Common myeloid progenitor, CD34-positive (primary cell): Measurements from ENCODE around the gene COL5A2.

ENCODE experiments used
- CTCF ChIA-PET: fragments of 350-600 bp; sonication (Branson Sonifier 250); formaldehyde crosslinking; loops from one replicate; lab custom pipeline; 2021; ENCODE audit warnings: antibody characterized with exemption; lab: Charles Lee
- POLR2A ChIA-PET: fragments of 350-600 bp; sonication (Branson Sonifier 250); formaldehyde crosslinking; loops from one replicate; lab custom pipeline; 2021; ENCODE audit warnings: antibody characterized with exemption; lab: Charles Lee
- DNase-seq, 3 donors: peaks; one replicate each; pipeline versions ENCODE4 v3.0.0 to v3.0.0-alpha.2; 2013
- H3K27ac ChIP-seq, 2 experiments: 1 replicate in 1 of 2; 2 replicates in 1 of 2; pipeline ENCODE4 v1.7.0; 2013; ENCODE audit warnings: inconsistent platforms in 2 of 2, low read length in 2 of 2, mild to moderate bottlenecking in 2 of 2, low read depth in 1 of 2, moderate library complexity in 1 of 2; ENCODE audit not compliant: severe bottlenecking in 2 of 2, insufficient read depth in 1 of 2, poor library complexity in 1 of 2
- H3K27me3 ChIP-seq, 5 experiments: replicated peaks in 2 of 5; 1 replicate in 3 of 5; 2 replicates in 2 of 5; pipeline versions ENCODE4 v1.6.1 to v1.7.0; 2013; ENCODE audit warnings: low read length in 4 of 5, mild to moderate bottlenecking in 2 of 5, moderate library complexity in 2 of 5, inconsistent platforms in 1 of 5; ENCODE audit not compliant: insufficient read depth in 5 of 5, control insufficient read depth in 4 of 5
- H3K36me3 ChIP-seq, 4 experiments: 1 replicate in 2 of 4; 2 replicates in 2 of 4; pipeline versions ENCODE4 v1.6.1 to v1.7.0; 2013; ENCODE audit warnings: low read length in 3 of 4, control low read depth in 1 of 4, mild to moderate bottlenecking in 1 of 4; ENCODE audit not compliant: control insufficient read depth in 4 of 4, insufficient read depth in 4 of 4
- H3K4me1 ChIP-seq, 4 experiments: 1 replicate in 3 of 4; 2 replicates in 1 of 4; pipeline versions ENCODE4 v1.6.1 to v1.7.1; 2013; ENCODE audit warnings: low read length in 3 of 4, mild to moderate bottlenecking in 3 of 4, control low read depth in 1 of 4, inconsistent platforms in 1 of 4, moderate library complexity in 1 of 4; ENCODE audit not compliant: control insufficient read depth in 4 of 4, insufficient read depth in 4 of 4; ENCODE audit errors: control extremely low read depth in 1 of 4
- H3K4me3 ChIP-seq, 7 experiments: 1 replicate in 4 of 7; 2 replicates in 3 of 7; pipeline versions ENCODE4 v1.5.1 to v1.7.0; 2013; ENCODE audit warnings: mild to moderate bottlenecking in 7 of 7, low read length in 6 of 7, moderate library complexity in 6 of 7, inconsistent platforms in 2 of 7, low read depth in 2 of 7, control low read depth in 1 of 7; ENCODE audit not compliant: insufficient read depth in 4 of 7, control insufficient read depth in 1 of 7; ENCODE audit errors: extremely low read depth in 1 of 7
- H3K9me3 ChIP-seq, 5 experiments: 1 replicate in 4 of 5; 2 replicates in 1 of 5; pipeline versions ENCODE4 v1.6.1 to v1.7.1; 2013; ENCODE audit warnings: low read length in 4 of 5, mild to moderate bottlenecking in 2 of 5, inconsistent platforms in 1 of 5, low read depth in 1 of 5, moderate library complexity in 1 of 5; ENCODE audit not compliant: control insufficient read depth in 4 of 5, insufficient read depth in 2 of 5; ENCODE audit errors: control extremely low read depth in 1 of 5
- WGBS: methylation state at CpG from one replicate; pipeline ENCODE4 v1.1.5; 2013; ENCODE audit not compliant: insufficient coverage; 5-methylcytosine and 5-hydroxymethylcytosine counted together

The COL5A2 gene

DNA sequence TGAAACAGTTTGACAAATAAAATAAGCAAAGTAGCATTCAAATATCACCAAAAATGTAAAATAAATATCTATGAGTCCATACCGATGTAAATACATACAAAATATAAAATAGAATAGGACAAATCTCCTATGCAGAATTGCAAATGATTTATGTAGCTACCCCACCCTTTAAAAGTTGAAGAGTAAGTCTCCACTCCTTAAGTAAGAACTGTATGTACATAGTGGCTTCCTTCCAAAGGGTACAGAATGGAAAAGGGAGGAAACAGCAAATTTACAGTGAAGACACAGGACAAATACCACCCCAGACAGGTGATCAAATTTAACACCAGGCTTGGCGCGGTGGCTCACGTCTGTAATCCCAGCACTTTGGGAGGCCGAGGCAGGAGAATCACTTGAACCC lies 40.8 kb downstream of the COL5A2 start:
- WGBS, result 100% methylated on average over 4 of the region's 5 CpGs
- H3K4me3 ChIP-seq, result no peak overlapping the region
- no peaks in the 10 kb centered on the region for H3K4me1 ChIP-seq
- no peak overlapping the region for H3K27ac ChIP-seq
- ChIA-PET CTCF (interaction anchor here (0.6 kb wide), 1 partner anchor 430 kb away, joined by 3 read pairs; no protein-coding TSS in a partner anchor), POLR2A (no interaction called here)
- no peak for DNase-seq
- no peaks in the 10 kb centered on the region for H3K36me3 ChIP-seq
- H3K9me3 ChIP-seq, result no peaks in the 10 kb centered on the region
- no peaks in the 10 kb centered on the region for H3K27me3 ChIP-seq

DNA sequence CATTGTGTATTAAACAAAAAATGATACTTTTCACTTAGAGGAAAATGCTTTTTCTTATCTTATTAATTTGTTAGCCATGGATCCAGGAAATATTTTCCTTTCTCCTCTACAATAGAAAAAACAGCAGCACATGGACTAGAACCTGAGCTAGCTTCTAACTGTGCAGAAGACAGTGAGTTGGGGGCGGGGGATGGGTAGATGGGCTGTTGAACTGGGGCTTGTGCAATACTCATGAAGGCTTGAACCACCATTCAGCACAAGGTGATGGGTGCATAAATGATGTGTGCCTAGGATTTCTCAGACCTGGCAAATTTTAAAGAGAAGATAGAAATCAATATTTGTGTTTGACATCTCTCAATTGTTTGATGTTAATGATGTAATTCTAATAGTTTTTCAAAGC lies 42.0 kb downstream of the COL5A2 start:
- Histone ChIP-seq H3K4me3 (no peak overlapping the region), H3K27me3 (no peaks in the 10 kb centered on the region), H3K36me3 (no peaks in the 10 kb centered on the region), H3K9me3 (no peaks in the 10 kb centered on the region), H3K27ac (no peak overlapping the region), H3K4me1 (no peaks in the 10 kb centered on the region)
- WGBS, result 100% methylated on average over 1 of the region's 1 CpG
- ChIA-PET POLR2A (no interaction called here), CTCF (no interaction called here)
- DNase-seq, result no peak

DNA sequence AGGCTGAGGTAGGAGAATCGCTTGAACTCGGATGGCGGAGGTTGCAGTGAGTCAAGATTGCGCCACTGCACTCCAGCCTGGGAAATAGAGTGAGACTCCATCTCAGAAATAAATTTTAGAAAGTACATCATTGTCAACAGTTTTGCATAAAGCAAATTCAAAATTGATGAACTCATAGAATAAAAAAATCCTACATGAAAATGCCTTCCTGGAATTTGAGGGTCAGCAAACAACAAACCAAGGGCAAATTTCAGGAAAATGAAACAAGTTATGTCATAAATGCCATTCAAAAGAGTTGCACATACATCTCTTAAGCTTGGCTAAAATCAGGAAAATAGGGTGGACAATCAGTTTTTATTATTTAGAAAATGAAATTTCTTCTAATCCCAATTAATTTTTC lies 45.1 kb downstream of the COL5A2 start:
- ChIA-PET CTCF (interaction anchor here (0.8 to 1.9 kb wide), 2 partner anchors 9 to 17 kb away, joined by 3 to 9 read pairs; no protein-coding TSS in a partner anchor), POLR2A (interaction anchor here (0.6 to 0.7 kb wide), 2 partner anchors 45 to 46 kb away, joined by 3 to 4 read pairs; partner anchors contain the start of gene COL5A2)
- Histone ChIP-seq H3K27ac (no peak overlapping the region), H3K4me1 (no peaks in the 10 kb centered on the region), H3K27me3 (no peaks in the 10 kb centered on the region), H3K9me3 (no peaks in the 10 kb centered on the region), H3K36me3 (no peaks in the 10 kb centered on the region), H3K4me3 (no peak overlapping the region)
- no peak for DNase-seq
- 50% methylated on average over 2 of the region's 4 CpGs for WGBS

DNA sequence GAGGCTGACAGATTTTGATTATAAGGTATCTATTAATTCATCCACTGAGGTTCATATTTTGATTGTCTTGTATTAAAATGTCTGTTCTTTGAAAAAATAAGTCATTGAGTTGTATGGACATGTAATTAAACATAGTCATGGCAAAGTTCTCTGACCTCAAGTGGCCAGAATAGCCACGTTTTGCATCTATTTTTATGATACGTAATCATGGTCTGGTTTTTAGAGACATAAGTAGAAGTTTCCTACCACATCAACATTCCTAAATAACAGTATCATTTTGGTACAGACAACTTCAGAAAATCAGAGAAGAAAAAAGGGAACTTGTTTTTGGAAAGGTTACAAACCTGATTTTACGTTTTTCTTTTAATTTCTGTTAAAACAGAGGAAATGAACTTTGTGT lies 47.6 kb downstream of the COL5A2 start:
- Histone ChIP-seq H3K36me3 (no peaks in the 10 kb centered on the region), H3K9me3 (no peaks in the 10 kb centered on the region), H3K4me3 (no peak overlapping the region), H3K27ac (no peak overlapping the region), H3K4me1 (no peaks in the 10 kb centered on the region), H3K27me3 (no peaks in the 10 kb centered on the region)
- CTCF ChIA-PET, result interaction anchor here (1.1 to 1.9 kb wide), 2 partner anchors 10 to 38 kb away, joined by 5 to 8 read pairs; no protein-coding TSS in a partner anchor
- POLR2A ChIA-PET, result no interaction called here
- no peak for DNase-seq
- WGBS, result no CpG with 5 or more reads among the region's 3 CpGs

DNA sequence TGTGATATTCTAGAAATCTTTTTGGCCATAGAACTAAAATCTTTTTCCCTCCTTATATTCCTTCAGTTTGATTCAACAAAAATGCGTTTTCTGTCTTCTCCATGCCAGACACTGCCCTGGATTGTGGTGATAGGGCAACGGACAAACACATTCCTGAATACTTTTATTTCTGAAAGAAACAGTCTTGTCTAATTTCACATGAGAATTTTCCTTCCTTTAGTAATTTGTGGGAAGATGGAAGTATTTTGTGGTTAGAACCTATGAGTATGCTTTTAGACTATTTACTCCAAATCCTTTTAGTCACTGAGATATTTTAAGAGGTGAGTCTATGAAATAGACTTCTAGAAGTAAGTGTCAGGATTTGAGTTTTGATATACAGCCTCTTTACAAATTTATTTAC lies 49.6 kb downstream of the COL5A2 start:
- whole genome bisulfite sequencing, result no CpG with 5 or more reads among the region's 2 CpGs
- CTCF ChIA-PET, result interaction anchor here (0.8 to 1.9 kb wide), 3 partner anchors 12 to 35 kb away, joined by 3 to 8 read pairs (median 3); no protein-coding TSS in a partner anchor
- H3K36me3 ChIP-seq, result no peaks in the 10 kb centered on the region
- H3K27ac ChIP-seq, result no peak overlapping the region
- POLR2A ChIA-PET, result no interaction called here
- H3K4me1 ChIP-seq, result no peaks in the 10 kb centered on the region
- no peak for DNase-seq
- no peak overlapping the region for H3K4me3 ChIP-seq
- H3K9me3 ChIP-seq, result no peaks in the 10 kb centered on the region
- no peaks in the 10 kb centered on the region for H3K27me3 ChIP-seq

DNA sequence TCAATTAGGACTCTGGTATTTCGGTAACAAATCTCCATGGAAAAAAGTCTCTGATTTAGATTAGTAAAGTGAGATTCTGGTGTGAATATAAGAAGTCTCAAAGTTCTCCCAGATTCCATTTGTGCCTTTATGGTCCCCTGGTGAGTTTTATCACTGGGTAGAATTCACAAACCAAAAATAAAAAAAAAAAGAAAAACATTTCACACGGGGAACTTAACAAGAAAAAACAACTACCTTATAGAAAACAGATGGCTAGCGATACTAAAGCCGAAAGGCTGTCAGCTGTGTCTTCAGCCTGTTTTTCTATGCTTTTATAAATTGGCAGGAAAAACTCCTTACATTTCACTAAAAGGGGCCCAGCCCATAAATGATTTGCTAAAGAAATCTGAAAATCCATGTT lies 50.6 kb downstream of the COL5A2 start:
- no peak overlapping the region for H3K27ac ChIP-seq
- no peaks in the 10 kb centered on the region for H3K9me3 ChIP-seq
- H3K4me1 ChIP-seq, result no peaks in the 10 kb centered on the region
- ChIA-PET CTCF (interaction anchor here (0.8 to 1.2 kb wide), 2 partner anchors 13 to 34 kb away, joined by 3 read pairs; no protein-coding TSS in a partner anchor), POLR2A (no interaction called here)
- no peak overlapping the region for H3K4me3 ChIP-seq
- H3K27me3 ChIP-seq, result no peaks in the 10 kb centered on the region
- DNase-seq, result no peak
- no CpG with 5 or more reads among the region's 4 CpGs for WGBS
- H3K36me3 ChIP-seq, result no peaks in the 10 kb centered on the region

DNA sequence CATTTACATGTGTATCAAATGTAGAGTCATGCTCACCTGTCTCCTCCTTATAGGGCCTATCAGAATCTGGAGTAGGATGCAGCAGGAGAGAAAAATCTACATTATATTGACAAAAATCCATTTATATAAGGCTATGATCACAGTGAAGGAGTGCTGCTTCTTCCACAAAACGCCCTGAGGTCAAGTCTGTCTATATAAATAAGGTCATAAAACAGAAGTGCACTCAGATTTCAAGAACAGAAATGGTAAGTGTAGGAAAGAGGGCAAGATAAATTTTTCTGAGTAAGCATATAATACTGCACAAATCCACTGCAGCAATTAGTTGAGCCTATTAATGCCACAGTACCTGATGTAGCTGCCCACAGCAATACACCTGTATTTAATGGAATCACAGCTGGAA lies 51.8 kb downstream of the COL5A2 start:
- Histone ChIP-seq H3K4me1 (no peaks in the 10 kb centered on the region), H3K27ac (no peak overlapping the region)

More for the DNA sequence above, 51.8 kb downstream of the COL5A2 start:
- DNase-seq, result no peak
- H3K27me3 ChIP-seq, result no peaks in the 10 kb centered on the region
- no peak overlapping the region for H3K4me3 ChIP-seq
- H3K9me3 ChIP-seq, result no peaks in the 10 kb centered on the region
- ChIA-PET CTCF (interaction anchor here (0.9 kb wide), 1 partner anchor 12 kb away, joined by 3 read pairs; no protein-coding TSS in a partner anchor), POLR2A (no interaction called here)
- no peaks in the 10 kb centered on the region for H3K36me3 ChIP-seq
- no CpG with 5 or more reads among the region's 1 CpG for WGBS
